Sigmoid colon (tissue), 7 donors: ENCODE results near the gene HORMAD2. TPM values are rescaled to one million over a fixed set of nuclear protein-coding genes. Genes with fewer than 3 reads are reported as not detected.

Source experiments
- DNase-seq: peaks from one replicate; pipeline ENCODE4 v3.0.0-alpha.2; 2019
- H3K27ac ChIP-seq, 4 donors: fragments of 200-600 bp; sonication (generic); one replicate each; pipeline ENCODE4 v1.5.1; 2016 to 2019; ENCODE audit warnings: mild to moderate bottlenecking in 1 of 4
- H3K27me3 ChIP-seq, 3 donors: fragments of 200-600 bp; sonication (generic); one replicate each; pipeline ENCODE4 v1.5.1; 2019; ENCODE audit warnings: mild to moderate bottlenecking in 1 of 3
- H3K36me3 ChIP-seq, 4 donors: fragments of 200-600 bp; sonication (generic); one replicate each; pipeline ENCODE4 v1.5.1; 2016 to 2019
- H3K4me1 ChIP-seq, 4 donors: fragments of 200-600 bp; sonication (generic); one replicate each; pipeline ENCODE4 v1.5.1; 2017 to 2019
- H3K4me3 ChIP-seq, 4 donors: fragments of 200-600 bp; sonication (generic); one replicate each; pipeline ENCODE4 v1.5.1; 2017 to 2019; ENCODE audit warnings: mild to moderate bottlenecking in 2 of 4, moderate library complexity in 1 of 4
- H3K9me3 ChIP-seq, 4 donors: fragments of 200-600 bp in 3 of 4; sonication (generic) in 3 of 4; one replicate each; pipeline versions ENCODE4 v1.5.1 to v1.6.1; 2013 to 2019
- EP300 ChIP-seq, 4 donors: sonication (generic); formaldehyde crosslinking; IDR thresholded peaks; one replicate each; pipeline ENCODE4 v1.6.1; 2017; ENCODE audit warnings: antibody characterized with exemption in 4 of 4
- POLR2A ChIP-seq, 2 donors: fragments of 450-650 bp; IDR thresholded peaks; one replicate each; pipeline ENCODE4 v1.6.1; 2016; ENCODE audit warnings: antibody characterized with exemption in 2 of 2, mild to moderate bottlenecking in 2 of 2, moderate library complexity in 2 of 2
- POLR2AphosphoS5 ChIP-seq, 4 donors: sonication (generic); formaldehyde crosslinking; IDR thresholded peaks; one replicate each; pipeline ENCODE4 v1.6.1; 2017; ENCODE audit warnings: antibody characterized with exemption in 4 of 4
- WGBS, 2 donors: extraction: QIAGEN DNeasy Blood & Tissue Kit; methylation state at CpG; one replicate each; pipeline ENCODE4 v1.1.7; 2013; 5-methylcytosine and 5-hydroxymethylcytosine counted together
- intact Hi-C: fragments of 100-400 bp; cut with DNase I; formaldehyde crosslinking; loops from one replicate; pipeline ENCODE4 v1.15.1; 2023
- polyA plus RNA-seq, 3 donors: library from polyadenylated mRNA; stranded (reverse); fragments of 200-250 nt; gene quantifications; one replicate each; pipeline ENCODE4 v1.2.3, GENCODE V29; 2013
- total RNA-seq, 4 donors: library from RNA; depleted of rRNA; stranded (reverse); fragments of >200 nt; gene quantifications; one replicate each; pipeline ENCODE4 v1.1.0, GENCODE V29; 2016
- TF ChIP-seq, protein P1 (sequence below), 4 experiments: fragments of 450-650 bp in 3 of 4; fragments of 200-600 bp in 1 of 4; IDR thresholded peaks; one replicate each; pipeline ENCODE4 v1.5.1; 2016 to 2019; ENCODE audit warnings: antibody characterized with exemption in 4 of 4, mild to moderate bottlenecking in 3 of 4, moderate library complexity in 2 of 4
- donor health status: healthy with polysubstance abuse.
- donor health status: Bipolar disorder and iron deficiency.
- donor health status: healthy.

Gene HORMAD2
- total and polyA plus RNA-seq, 7 donors = not detected

DNA sequence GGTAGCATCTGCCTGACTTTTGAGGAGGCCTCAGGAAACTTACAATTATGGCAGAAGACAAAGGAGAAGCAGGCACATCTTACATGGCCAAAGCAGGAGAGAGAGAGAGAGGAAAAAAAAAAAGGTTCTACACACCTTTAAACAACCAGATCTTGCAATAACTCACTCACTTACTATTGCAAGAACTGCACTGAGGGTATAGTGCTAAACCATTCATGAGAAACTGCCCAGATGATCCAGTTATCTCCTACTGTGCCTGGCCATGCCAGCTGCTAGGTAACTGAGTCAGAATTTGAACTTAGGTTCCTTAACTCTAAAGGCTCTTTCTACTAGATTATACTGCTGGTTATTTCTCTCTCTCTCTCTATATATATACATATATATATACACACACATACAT is 7.3 kb downstream of the HORMAD2 start:
- no peak overlapping the region for H3K27ac ChIP-seq
- H3K4me1 ChIP-seq = peaks cover 0 to 3% (median 0%) of the 10 kb centered on the region in 4 donors
- no peaks in the 10 kb centered on the region for H3K36me3 ChIP-seq
- intact Hi-C loops = no loop called here
- H3K9me3 ChIP-seq = no peaks in the 10 kb centered on the region
- no peak overlapping the region for H3K4me3 ChIP-seq
- TF ChIP-seq, protein P1, sequence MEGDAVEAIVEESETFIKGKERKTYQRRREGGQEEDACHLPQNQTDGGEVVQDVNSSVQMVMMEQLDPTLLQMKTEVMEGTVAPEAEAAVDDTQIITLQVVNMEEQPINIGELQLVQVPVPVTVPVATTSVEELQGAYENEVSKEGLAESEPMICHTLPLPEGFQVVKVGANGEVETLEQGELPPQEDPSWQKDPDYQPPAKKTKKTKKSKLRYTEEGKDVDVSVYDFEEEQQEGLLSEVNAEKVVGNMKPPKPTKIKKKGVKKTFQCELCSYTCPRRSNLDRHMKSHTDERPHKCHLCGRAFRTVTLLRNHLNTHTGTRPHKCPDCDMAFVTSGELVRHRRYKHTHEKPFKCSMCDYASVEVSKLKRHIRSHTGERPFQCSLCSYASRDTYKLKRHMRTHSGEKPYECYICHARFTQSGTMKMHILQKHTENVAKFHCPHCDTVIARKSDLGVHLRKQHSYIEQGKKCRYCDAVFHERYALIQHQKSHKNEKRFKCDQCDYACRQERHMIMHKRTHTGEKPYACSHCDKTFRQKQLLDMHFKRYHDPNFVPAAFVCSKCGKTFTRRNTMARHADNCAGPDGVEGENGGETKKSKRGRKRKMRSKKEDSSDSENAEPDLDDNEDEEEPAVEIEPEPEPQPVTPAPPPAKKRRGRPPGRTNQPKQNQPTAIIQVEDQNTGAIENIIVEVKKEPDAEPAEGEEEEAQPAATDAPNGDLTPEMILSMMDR (IDR thresholded peaks at IDR 0.05) = no peak
- H3K27me3 ChIP-seq = no peaks in the 10 kb centered on the region
- no peak for DNase-seq

DNA sequence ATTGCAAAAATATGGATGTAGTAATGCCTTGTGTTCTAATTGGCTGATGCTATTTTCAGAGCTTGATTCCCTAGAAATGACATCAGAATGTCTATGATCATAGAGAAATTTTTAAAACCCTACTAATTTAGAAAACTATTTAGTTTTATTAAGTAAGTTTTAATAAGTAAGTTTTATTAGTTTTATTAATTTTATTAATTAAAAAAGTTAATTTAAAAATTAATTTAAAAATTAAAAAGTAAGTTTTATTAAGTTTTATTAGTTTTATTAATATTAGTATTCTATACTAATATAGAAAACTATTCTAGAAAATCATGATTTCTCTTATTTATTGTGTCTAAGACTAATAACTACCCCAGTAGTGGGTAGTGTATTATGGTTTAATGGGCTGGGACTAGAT is 8.2 kb downstream of the HORMAD2 start:
- TF ChIP-seq EP300 (IDR thresholded peaks at IDR 0.05) (no peak), POLR2AphosphoS5 (IDR thresholded peaks at IDR 0.05) (no peak)
- TF ChIP-seq, protein P1 (IDR thresholded peaks at IDR 0.05) = no peak
- H3K27me3 ChIP-seq = no peaks in the 10 kb centered on the region
- no peaks in the 10 kb centered on the region for H3K36me3 ChIP-seq
- no peak for DNase-seq
- H3K9me3 ChIP-seq = no peaks in the 10 kb centered on the region
- peaks cover 0 to 3% (median 0%) of the 10 kb centered on the region in 4 donors for H3K4me1 ChIP-seq
- H3K4me3 ChIP-seq = no peak overlapping the region
- no peak overlapping the region for H3K27ac ChIP-seq
- intact Hi-C loops = no loop called here

DNA sequence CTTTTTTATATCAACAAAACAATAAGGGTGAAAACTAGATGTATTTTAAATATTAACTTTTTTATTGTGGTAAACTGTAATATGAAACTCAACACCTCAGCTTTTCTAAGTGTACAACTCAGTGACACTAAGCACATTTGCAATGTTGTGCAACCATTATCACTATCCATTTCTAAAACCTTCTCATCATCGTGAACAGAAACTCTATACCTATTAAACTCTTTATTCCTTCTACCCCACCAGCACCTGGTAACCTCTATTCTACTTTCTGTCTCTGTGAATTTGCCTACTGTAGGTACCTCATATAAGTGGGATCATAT is 9.4 kb downstream of the HORMAD2 start:
- Histone ChIP-seq H3K4me1 (peaks cover 0 to 3% (median 0%) of the 10 kb centered on the region in 4 donors), H3K27ac (peak overlapping the region in 2 of 4 donors; percentile 9 to 16), H3K9me3 (peaks cover 0 to under 1% (median 0%) of the 10 kb centered on the region in 4 donors), H3K27me3 (no peaks in the 10 kb centered on the region), H3K4me3 (no peak overlapping the region), H3K36me3 (no peaks in the 10 kb centered on the region)
- TF ChIP-seq POLR2A (IDR thresholded peaks at IDR 0.05) (no peak), EP300 (IDR thresholded peaks at IDR 0.05) (no peak), POLR2AphosphoS5 (IDR thresholded peaks at IDR 0.05) (no peak)
- TF ChIP-seq, protein P1 (IDR thresholded peaks at IDR 0.05) = no peak
- intact Hi-C loops = no loop called here
- no peak for DNase-seq
- WGBS, 2 donors = 23 to 63% methylated on average over 1 of the region's 1 CpG

DNA sequence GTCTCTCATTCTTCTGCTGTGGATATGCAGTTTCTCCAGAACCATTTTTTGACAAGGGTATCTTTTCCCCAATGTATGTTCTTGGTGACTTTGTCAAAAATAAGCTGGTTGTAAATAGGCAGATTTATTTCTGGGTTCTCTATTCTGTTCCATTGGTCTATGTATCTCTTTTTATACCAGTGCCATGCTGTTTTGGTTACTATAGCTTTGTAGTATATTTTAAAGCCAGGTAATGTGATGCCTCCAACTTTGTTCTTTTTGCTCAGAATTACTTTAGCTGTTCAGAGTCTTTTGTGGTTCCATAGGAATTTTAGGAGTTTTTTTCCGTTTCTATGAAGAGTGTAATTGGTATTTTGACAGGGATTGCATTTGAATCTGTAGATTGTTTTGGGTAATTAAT is 12.4 kb downstream of the HORMAD2 start:
- no peak for DNase-seq
- 78 to 90% methylated on average over 1 of the region's 1 CpG for WGBS, 2 donors
- intact Hi-C loops = loop anchor here (5.0 kb wide), 1 partner anchor 460 kb away; no protein-coding TSS in a partner anchor
- Histone ChIP-seq H3K4me3 (no peak overlapping the region), H3K27ac (no peak overlapping the region), H3K27me3 (peaks cover 0 to 9% (median 0%) of the 10 kb centered on the region in 3 donors), H3K4me1 (peaks cover 0 to 3% (median 0%) of the 10 kb centered on the region in 4 donors), H3K36me3 (no peaks in the 10 kb centered on the region), H3K9me3 (peaks cover 0 to 2% (median 0%) of the 10 kb centered on the region in 4 donors)
- TF ChIP-seq POLR2A (IDR thresholded peaks at IDR 0.05) (no peak), POLR2AphosphoS5 (IDR thresholded peaks at IDR 0.05) (no peak), EP300 (IDR thresholded peaks at IDR 0.05) (no peak)
- TF ChIP-seq, protein P1 (IDR thresholded peaks at IDR 0.05) = no peak

DNA sequence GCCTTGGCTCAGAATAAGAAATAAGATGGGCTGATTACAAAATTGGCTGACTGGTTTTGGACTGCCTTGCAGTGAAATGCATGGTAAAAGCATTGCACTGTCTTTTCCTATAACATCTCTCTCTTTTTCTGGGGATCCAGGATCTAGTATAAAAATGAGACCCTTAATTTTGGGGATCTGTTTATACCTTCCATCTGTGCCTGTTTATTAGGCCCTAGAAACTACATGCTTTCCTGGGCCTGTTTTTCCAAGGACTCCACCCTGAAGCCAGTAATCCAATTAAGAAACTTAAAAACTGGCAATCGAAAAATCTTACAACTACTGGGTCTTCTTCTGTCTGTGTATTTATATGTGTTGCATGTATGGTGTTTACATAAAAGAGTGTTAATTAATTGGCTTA is 14.5 kb downstream of the HORMAD2 start:
- 93 to 95% methylated on average over 1 of the region's 1 CpG for WGBS, 2 donors
- H3K4me1 ChIP-seq = no peaks in the 10 kb centered on the region
- no peak overlapping the region for H3K27ac ChIP-seq
- peaks cover 0 to 2% (median 0%) of the 10 kb centered on the region in 4 donors for H3K9me3 ChIP-seq
- peaks cover 0 to 9% (median 0%) of the 10 kb centered on the region in 3 donors for H3K27me3 ChIP-seq
- TF ChIP-seq, protein P1 (IDR thresholded peaks at IDR 0.05) = no peak
- TF ChIP-seq POLR2A (IDR thresholded peaks at IDR 0.05) (no peak), EP300 (IDR thresholded peaks at IDR 0.05) (no peak), POLR2AphosphoS5 (IDR thresholded peaks at IDR 0.05) (no peak)
- H3K4me3 ChIP-seq = no peak overlapping the region
- intact Hi-C loops = loop anchor here (5.0 kb wide), 1 partner anchor 463 kb away; no protein-coding TSS in a partner anchor
- no peaks in the 10 kb centered on the region for H3K36me3 ChIP-seq
- DNase-seq = no peak
